Kidney (tissue), 2 donors: ENCODE results near the gene WDR46. TPM values are rescaled to one million over a fixed set of nuclear protein-coding genes. Genes with fewer than 3 reads are reported as not detected.

Source experiments
- microRNA-seq: library from miRNA; unstranded; fragments of <30 nt; microRNA quantifications from one replicate; pipeline ENCODE4 v1.2.0, GENCODE V29; 2020
- polyA plus RNA-seq: library from polyadenylated mRNA; stranded (reverse); fragments of 350-450 nt; fragmentation: Illumina TruSeq; extraction: RNeasy Lipid Tissue Mini Kit (QIAGEN cat#74804); gene quantifications from one replicate; pipeline ENCODE4 v1.2.3, GENCODE V29; 2014; ENCODE audit warnings: low read depth, low replicate concordance; ENCODE audit not compliant: insufficient read depth
- total RNA-seq: library from RNA; stranded (reverse); fragmentation: NEBNext Ultra II Directional; extraction: Animal tissue kit (Norgen Biotek cat#: 25700); gene quantifications from one replicate; pipeline ENCODE4 v1.2.1, GENCODE V29; 2021
- donor health status: DM: yes; HTN: yes; CAD: no.

Gene WDR46
- total and polyA plus RNA-seq, 2 donors from 2014 or later = 40.3 to 46.5 TPM

Small RNAs within 50 kb of the gene (microRNA-seq; reads per million reads assigned to microRNA genes)
- gene MIR6834 = not detected
- gene MIR6873 = not detected

Other genes with a start within 250 kb of the WDR46 start
- 200 TPM for gene HLA-DPA1, start 215.6 kb downstream of the WDR46 start, total RNA-seq
- gene HLA-DPA1, start 215.6 kb downstream of the WDR46 start, polyA plus RNA-seq = 154 TPM
- 181 TPM for gene HLA-DPB1, start 213.2 kb downstream of the WDR46 start, total RNA-seq
- 141 TPM for gene HLA-DPB1, start 213.2 kb downstream of the WDR46 start, polyA plus RNA-seq
- 0.85 TPM for gene COL11A2, start 96.8 kb downstream of the WDR46 start, total RNA-seq
- 2.3 TPM for gene COL11A2, start 96.8 kb downstream of the WDR46 start, polyA plus RNA-seq
- 52.2 TPM for gene RXRB, start 88.6 kb downstream of the WDR46 start, total RNA-seq
- 35.7 TPM for gene RXRB, start 88.6 kb downstream of the WDR46 start, polyA plus RNA-seq
- gene SLC39A7, start 88.4 kb downstream of the WDR46 start, total RNA-seq = 83.3 TPM
- gene SLC39A7, start 88.4 kb downstream of the WDR46 start, polyA plus RNA-seq = 118 TPM
- 26.6 TPM for gene HSD17B8, start 84.6 kb downstream of the WDR46 start, total RNA-seq
- 83.0 TPM for gene HSD17B8, start 84.6 kb downstream of the WDR46 start, polyA plus RNA-seq
- gene RING1, start 80.7 kb downstream of the WDR46 start, total RNA-seq = 47.2 TPM
- 48.6 TPM for gene RING1, start 80.7 kb downstream of the WDR46 start, polyA plus RNA-seq
- gene VPS52, start 17.4 kb downstream of the WDR46 start, total RNA-seq = 64.4 TPM
- gene VPS52, start 17.4 kb downstream of the WDR46 start, polyA plus RNA-seq = 35.8 TPM
- gene RPS18, start 17.2 kb downstream of the WDR46 start, total RNA-seq = 1,706 TPM
- 2,618 TPM for gene RPS18, start 17.2 kb downstream of the WDR46 start, polyA plus RNA-seq
- 20.2 TPM for gene B3GALT4, start 12.1 kb downstream of the WDR46 start, total RNA-seq
- gene B3GALT4, start 12.1 kb downstream of the WDR46 start, polyA plus RNA-seq = 14.0 TPM
- 46.8 TPM for gene PFDN6, start 362 bp upstream of the WDR46 start, total RNA-seq
- 159 TPM for gene PFDN6, start 362 bp upstream of the WDR46 start, polyA plus RNA-seq
- gene RGL2, start 9.7 kb upstream of the WDR46 start, total RNA-seq = 92.4 TPM
- gene RGL2, start 9.7 kb upstream of the WDR46 start, polyA plus RNA-seq = 56.2 TPM
- gene TAPBP, start 24.8 kb upstream of the WDR46 start, total RNA-seq = 217 TPM
- 53.5 TPM for gene TAPBP, start 24.8 kb upstream of the WDR46 start, polyA plus RNA-seq
- gene ZBTB22, start 28.5 kb upstream of the WDR46 start, total RNA-seq = 22.9 TPM
- 16.3 TPM for gene ZBTB22, start 28.5 kb upstream of the WDR46 start, polyA plus RNA-seq
- gene DAXX, start 33.7 kb upstream of the WDR46 start, total RNA-seq = 35.5 TPM
- gene DAXX, start 33.7 kb upstream of the WDR46 start, polyA plus RNA-seq = 23.7 TPM
- gene KIFC1, start 102.6 kb upstream of the WDR46 start, total RNA-seq = 2.3 TPM
- not detected for gene KIFC1, start 102.6 kb upstream of the WDR46 start, polyA plus RNA-seq
- 63.8 TPM for gene PHF1, start 121.8 kb upstream of the WDR46 start, total RNA-seq
- 87.6 TPM for gene PHF1, start 121.8 kb upstream of the WDR46 start, polyA plus RNA-seq
- gene CUTA, start 128.9 kb upstream of the WDR46 start, total RNA-seq = 163 TPM
- gene CUTA, start 128.9 kb upstream of the WDR46 start, polyA plus RNA-seq = 433 TPM
- gene SYNGAP1, start 130.8 kb upstream of the WDR46 start, total RNA-seq = 17.8 TPM
- gene SYNGAP1, start 130.8 kb upstream of the WDR46 start, polyA plus RNA-seq = 2.7 TPM
- 11.5 TPM for gene ZBTB9, start 165.3 kb upstream of the WDR46 start, total RNA-seq
- gene ZBTB9, start 165.3 kb upstream of the WDR46 start, polyA plus RNA-seq = 6.4 TPM